Activated CD8-positive, alpha-beta memory T cell treated with anti-CD3 and anti-CD28 coated beads, Interleukin-2, amount 50 U/mL, for 4 hours (primary cell): ENCODE measurements around the gene MAP6.
"Not testable (repeated sequence)": the region's sequence is repeated elsewhere in the genome, so short reads cannot be mapped to it uniquely, and the experiment has no call there.

Source experiments
- DNase-seq: peaks from one replicate; pipeline ENCODE4 v3.0.0-alpha.2; 2020

Gene MAP6

GRCh38 chr11:75668451-75669297 is at the start of gene MAP6:
MAP6 (minus strand) TSS chr11:75669038; CDS start chr11:75668369, 669 bp downstream.
- DNase-seq, result no peak

GRCh38 chr11:75717608-75718418 is 49.0 kb upstream of the MAP6 start, which contains the start of gene MOGAT2:
MOGAT2 (plus strand) TSS chr11:75717838; CDS start chr11:75717889, 51 bp downstream.
- no peak for DNase-seq

DNA sequence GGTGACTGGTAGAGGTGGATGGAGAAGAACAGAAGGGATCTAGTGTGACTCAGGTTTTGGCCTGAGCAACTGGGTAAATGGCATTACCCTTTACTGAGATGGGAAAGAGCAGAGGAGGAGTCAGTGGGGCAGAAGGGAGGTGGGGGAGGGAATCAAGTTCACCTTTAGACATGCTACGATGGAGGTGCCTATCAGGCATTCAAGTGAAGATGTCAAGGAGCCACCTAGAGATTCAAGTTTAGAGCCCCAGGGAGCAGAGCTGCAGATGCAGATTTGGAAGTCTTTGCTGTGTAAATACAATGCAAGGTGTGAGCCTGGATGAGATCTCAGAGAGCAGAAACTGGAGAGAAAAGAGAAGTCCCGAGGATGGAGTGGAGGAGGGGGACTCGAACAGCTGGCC is 47.8 kb upstream of the MAP6 start:
- no peak for DNase-seq

- DNase-seq, result no peak
These were observed 46.9 kb upstream of the MAP6 start for GRCh38 chr11:75715688-75716087.

DNA sequence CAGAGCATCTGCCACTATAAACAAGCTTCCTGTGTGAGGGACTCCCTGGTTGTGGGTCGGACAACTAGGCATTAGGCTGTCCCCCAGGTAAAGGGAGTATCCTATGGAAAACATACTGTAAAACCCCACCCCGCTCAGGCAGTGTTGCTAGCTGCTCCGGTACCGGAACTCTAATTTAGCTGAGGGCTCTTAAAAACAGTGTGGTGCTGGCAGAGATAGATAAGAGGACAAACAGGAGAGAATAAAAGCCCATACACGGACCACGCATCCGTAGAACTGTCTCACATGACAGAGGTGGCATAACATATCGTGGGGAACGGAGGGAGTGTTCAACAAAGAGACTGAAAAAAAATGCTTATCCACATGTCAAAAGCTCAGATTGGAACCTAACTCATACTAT is 45.4 kb upstream of the MAP6 start:
- no peak for DNase-seq

- peak; percentile 60 for DNase-seq
These were observed 37.5 kb upstream of the MAP6 start for GRCh38 chr11:75706260-75706729.

DNA sequence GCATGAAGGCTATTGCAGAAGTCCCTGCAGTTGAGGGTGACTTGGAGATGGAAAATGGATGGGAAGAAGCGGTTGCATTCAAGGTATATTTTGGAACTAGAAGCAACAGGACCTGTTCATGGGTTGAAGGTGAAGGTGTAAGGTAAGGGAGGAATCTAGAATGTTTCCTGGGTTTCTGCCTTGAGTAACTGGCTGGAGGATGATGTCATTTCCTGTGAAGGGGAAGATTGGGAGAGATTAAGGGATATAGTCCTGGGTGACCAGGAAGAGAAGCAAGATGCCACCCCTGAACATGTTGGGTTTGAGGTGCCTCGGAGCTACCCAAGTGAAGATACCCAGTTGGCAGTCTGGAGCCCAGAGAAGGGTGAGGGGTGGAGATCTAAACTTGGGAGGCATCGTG is 36.7 kb upstream of the MAP6 start:
- DNase-seq, result no peak

- DNase-seq, result no peak
These were observed 34.9 kb upstream of the MAP6 start for GRCh38 chr11:75703695-75704237.

DNA sequence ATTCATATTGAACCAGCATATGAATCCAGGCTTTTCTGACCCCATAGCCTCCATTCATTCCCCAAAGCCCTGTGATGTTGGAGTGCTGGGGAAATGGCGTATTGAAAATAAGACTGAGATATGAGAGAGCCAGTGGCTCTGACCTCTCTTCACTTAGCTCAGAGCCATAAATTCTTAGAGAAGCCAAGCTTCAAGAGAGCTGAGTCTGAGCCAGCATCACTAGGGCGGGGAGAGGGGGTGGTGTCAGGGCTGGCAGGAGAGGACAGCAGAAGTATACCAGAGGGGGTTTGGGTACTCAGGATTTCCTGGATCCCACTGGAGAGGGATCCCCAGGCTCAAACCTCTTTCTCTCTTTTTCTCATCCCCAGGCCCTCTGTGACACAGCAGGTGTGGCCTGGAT is 32.1 kb upstream of the MAP6 start:
- DNase-seq, result no peak

GRCh38 chr11:75697906-75698581 is 29.2 kb upstream of the MAP6 start:
- no peak for DNase-seq

GRCh38 chr11:75691804-75692203 is 23.0 kb upstream of the MAP6 start:
- no peak for DNase-seq

GRCh38 chr11:75689863-75690609 is 21.2 kb upstream of the MAP6 start:
- no peak for DNase-seq

GRCh38 chr11:75683856-75684255 is 15.0 kb upstream of the MAP6 start:
- DNase-seq, result not testable (repeated sequence)

- DNase-seq, result no peak
These were observed 10.7 kb upstream of the MAP6 start for GRCh38 chr11:75679566-75679965.

DNA sequence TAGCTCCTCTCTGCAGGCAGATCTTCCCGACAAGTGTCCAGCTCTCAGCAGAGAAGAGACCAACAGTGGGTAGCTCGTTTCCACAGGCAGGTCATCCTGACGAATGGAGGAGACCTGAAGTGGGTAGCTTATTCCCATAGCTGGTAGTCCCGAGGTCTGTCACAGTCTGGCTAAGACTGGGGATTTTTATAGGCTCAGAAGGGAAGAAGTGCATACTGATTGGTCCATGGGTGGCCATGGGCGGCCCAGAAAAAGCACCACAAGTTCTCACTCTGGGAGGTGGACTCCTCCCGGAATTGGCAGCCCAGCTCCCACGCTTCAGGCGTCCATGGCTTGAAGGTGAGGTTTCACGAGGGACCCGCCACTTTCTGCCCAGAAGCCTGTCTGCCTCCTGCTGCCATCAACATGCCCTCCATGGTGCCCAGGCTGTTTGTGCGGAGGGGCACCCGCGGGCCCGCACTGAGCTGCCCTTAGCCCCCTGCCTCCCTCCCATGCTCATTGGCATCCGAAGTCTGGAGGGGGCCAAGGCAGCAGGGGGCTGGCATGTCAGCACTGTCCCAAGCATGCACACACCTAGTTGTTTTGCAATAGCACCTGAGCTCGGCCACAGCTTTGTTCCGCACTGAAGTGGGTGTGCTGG is 9.9 kb upstream of the MAP6 start:
- no peak for DNase-seq

GRCh38 chr11:75677909-75678308 is 9.1 kb upstream of the MAP6 start:
- no peak for DNase-seq

GRCh38 chr11:75677275-75677674 is 8.4 kb upstream of the MAP6 start:
- no peak for DNase-seq

GRCh38 chr11:75673977-75674582 is 5.2 kb upstream of the MAP6 start:
- DNase-seq, result no peak

DNA sequence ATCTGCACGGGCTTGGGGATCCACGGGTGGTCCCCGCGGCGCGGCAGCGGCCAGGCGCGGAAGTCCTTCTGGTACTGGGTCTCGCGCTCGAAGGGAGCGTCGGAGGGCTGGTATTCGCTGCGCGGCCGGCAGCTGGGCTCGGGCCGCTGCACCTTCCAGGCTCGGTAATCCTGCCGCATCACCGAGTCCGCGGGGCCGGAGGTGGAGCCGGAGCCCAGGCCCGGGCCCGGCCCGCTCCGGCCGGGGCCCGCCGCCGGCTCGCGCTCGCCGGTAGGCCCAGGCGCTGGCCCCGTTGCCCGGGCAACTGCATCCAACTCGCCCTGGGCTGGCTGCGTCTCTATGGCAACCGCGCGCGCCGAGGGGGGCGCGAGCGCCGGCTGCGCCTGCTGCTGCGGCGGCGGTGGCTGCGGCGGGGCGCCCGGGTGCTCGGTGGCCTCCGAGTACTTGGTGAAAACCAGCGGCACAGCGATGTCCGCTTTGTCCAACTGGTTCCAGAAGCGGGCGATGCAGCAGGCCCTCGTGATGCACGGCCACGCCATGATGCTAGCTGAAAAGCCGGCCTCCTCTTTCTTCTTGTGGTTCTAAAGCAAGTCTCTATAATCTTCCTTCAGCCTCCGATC is 897 bp downstream of the MAP6 start:
- DNase-seq, result no peak

DNA sequence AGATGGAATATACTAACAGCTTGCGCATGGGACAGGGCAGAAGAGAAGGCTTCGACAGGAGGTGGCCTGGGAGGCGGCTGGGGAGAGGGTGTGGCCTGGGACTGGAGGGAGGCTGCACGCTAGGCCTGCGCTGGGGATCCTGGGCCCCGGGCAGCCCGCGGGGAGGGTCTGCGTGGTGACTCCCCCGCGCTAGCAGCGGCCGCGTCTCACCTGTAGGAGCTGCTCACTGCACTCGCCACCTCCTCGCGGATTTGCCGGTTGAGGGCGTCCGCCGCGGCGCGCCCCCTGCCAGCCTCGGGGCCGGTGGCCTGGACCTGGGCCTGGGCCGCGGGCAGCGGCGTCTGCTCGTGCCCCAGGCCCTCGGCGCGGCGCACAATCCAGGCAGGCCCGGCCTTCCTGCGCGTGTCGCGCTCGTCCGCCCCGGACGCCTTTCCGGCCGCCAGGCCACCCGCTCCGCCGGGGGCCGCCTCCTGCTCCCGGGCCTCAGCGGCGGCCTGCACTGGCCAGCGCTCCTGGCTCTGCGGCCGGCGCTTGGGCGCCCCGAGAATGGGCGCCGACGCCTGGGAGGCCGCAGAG is 1.5 kb downstream of the MAP6 start:
- DNase-seq, result no peak
